Measurements from ENCODE around the gene IFIH1.
A peak's percentile ranks its signal among the peaks of the same experiment; 100 is the strongest.

IFIH1 gene

DNA sequence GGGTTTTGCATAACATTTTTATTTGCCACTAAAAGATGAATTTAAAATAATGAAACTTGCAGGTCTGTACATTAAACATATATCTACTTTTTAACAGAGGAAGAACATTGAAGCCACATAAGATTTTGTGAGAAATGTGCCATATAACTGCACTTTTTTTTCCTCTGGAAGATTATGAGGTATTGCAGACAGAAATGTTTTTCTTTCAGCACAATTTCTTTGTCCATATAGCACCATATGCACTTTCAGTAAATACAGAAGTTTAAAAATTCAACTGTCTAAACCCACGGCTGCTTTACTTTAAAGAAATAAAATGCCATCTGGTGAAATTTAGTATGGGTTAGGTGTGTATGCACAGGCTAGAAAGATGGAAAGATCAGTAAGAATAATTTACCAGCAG, 74.8 kb downstream of the IFIH1 start:
- no peaks in the 10 kb centered on the region for H3K9me3 ChIP-seq (ENCODE audit: insufficient read depth, low read depth, low read length)
- no peak overlapping the region for H2AFZ ChIP-seq (ENCODE audit: insufficient read depth, low read length, poor library complexity)
- no peak overlapping the region for H4K12ac ChIP-seq (ENCODE audit: low read depth, low read length)
- H4K91ac ChIP-seq (ENCODE audit: low read depth, low read length) = no peak overlapping the region
- no peak overlapping the region for H3K9ac ChIP-seq (ENCODE audit: low read length)
- no peak overlapping the region for H3K4ac ChIP-seq (ENCODE audit: low read depth, low read length)
- peaks cover 25% of the 10 kb centered on the region for H3K79me1 ChIP-seq (ENCODE audit: low read length)
- H3K27ac ChIP-seq (ENCODE audit: low read depth, low read length) = peak overlapping the region; percentile 94
- H3K14ac ChIP-seq (ENCODE audit: low read length) = no peak overlapping the region
- H2BK5ac ChIP-seq (ENCODE audit: low read depth, low read length, poor library complexity) = no peak overlapping the region
- H4K8ac ChIP-seq (ENCODE audit: low read depth, low read length) = no peak overlapping the region
- DNase-seq = no peak
- H2BK12ac ChIP-seq (ENCODE audit: low read length) = no peak overlapping the region
- no peak overlapping the region for H3K23ac ChIP-seq (ENCODE audit: low read length)
- H3K18ac ChIP-seq (ENCODE audit: low read length) = no peak overlapping the region
- H3K4me2 ChIP-seq (ENCODE audit: low read length) = no peak overlapping the region
- H3K27me3 ChIP-seq (ENCODE audit: insufficient read depth, low read length) = no peaks in the 10 kb centered on the region
- H3K36me3 ChIP-seq (ENCODE audit: control insufficient read depth in 1 of 2, insufficient read depth in 2 of 2, low read length in 2 of 2) = no peaks in the 10 kb centered on the region
- H3K4me1 ChIP-seq (ENCODE audit: control insufficient read depth in 1 of 2, insufficient read depth in 2 of 2, low read length in 2 of 2) = peaks cover 2 to 10% of the 10 kb centered on the region in 2 experiments
- H2AK5ac ChIP-seq (ENCODE audit: low read length) = no peak overlapping the region
- H2BK120ac ChIP-seq (ENCODE audit: insufficient read depth, low read length, poor library complexity) = no peak overlapping the region
- H3K4me3 ChIP-seq (ENCODE audit: low read depth, low read length) = no peak overlapping the region
- H3K79me2 ChIP-seq (ENCODE audit: control insufficient read depth, insufficient read depth, low read length, poor library complexity) = no peaks in the 10 kb centered on the region
- WGBS (ENCODE audit: extremely low coverage, insufficient coverage, insufficient read length) = no CpG with 5 or more reads among the region's 1 CpG

GRCh38 chr2:162243294-162243693, 75.2 kb downstream of the IFIH1 start, which contains the start of gene FAP:
TSS of gene FAP (minus strand) at chr2:162243445. CDS start at chr2:162243327, 118 bp downstream.
- Histone ChIP-seq H3K4me1 (ENCODE audit: control insufficient read depth in 1 of 2, insufficient read depth in 2 of 2, low read length in 2 of 2) (peaks cover 2 to 10% of the 10 kb centered on the region in 2 experiments), H3K4me3 (ENCODE audit: low read depth, low read length) (no peak within 1 kb of the TSS), H2AFZ (ENCODE audit: insufficient read depth, low read length, poor library complexity) (no peak within 1 kb of the TSS), H3K79me1 (ENCODE audit: low read length) (peaks cover 24% of the 10 kb centered on the region), H3K14ac (ENCODE audit: low read length) (peak within 1 kb of the TSS; percentile 87), H4K91ac (ENCODE audit: low read depth, low read length) (peak within 1 kb of the TSS; percentile 55), H3K27ac (ENCODE audit: low read depth, low read length) (peak within 1 kb of the TSS; percentile 100), H3K18ac (ENCODE audit: low read length) (no peak within 1 kb of the TSS), H2BK5ac (ENCODE audit: low read depth, low read length, poor library complexity) (peak within 1 kb of the TSS; percentile 97), H3K79me2 (ENCODE audit: control insufficient read depth, insufficient read depth, low read length, poor library complexity) (no peaks in the 10 kb centered on the region), H4K8ac (ENCODE audit: low read depth, low read length) (peak within 1 kb of the TSS; percentile 19), H3K4ac (ENCODE audit: low read depth, low read length) (no peak within 1 kb of the TSS), H3K4me2 (ENCODE audit: low read length) (no peak within 1 kb of the TSS), H3K23ac (ENCODE audit: low read length) (no peak within 1 kb of the TSS), H3K36me3 (ENCODE audit: control insufficient read depth in 1 of 2, insufficient read depth in 2 of 2, low read length in 2 of 2) (no peaks in the 10 kb centered on the region), H3K9ac (ENCODE audit: low read length) (no peak within 1 kb of the TSS), H4K12ac (ENCODE audit: low read depth, low read length) (no peak within 1 kb of the TSS), H2BK12ac (ENCODE audit: low read length) (peak within 1 kb of the TSS; percentile 77), H2AK5ac (ENCODE audit: low read length) (no peak within 1 kb of the TSS), H3K9me3 (ENCODE audit: insufficient read depth, low read depth, low read length) (no peaks in the 10 kb centered on the region), H3K27me3 (ENCODE audit: insufficient read depth, low read length) (no peaks in the 10 kb centered on the region), H2BK120ac (ENCODE audit: insufficient read depth, low read length, poor library complexity) (peak within 1 kb of the TSS; percentile 98)
- DNase-seq = no peak
- WGBS (ENCODE audit: extremely low coverage, insufficient coverage, insufficient read length) = no CpG with 5 or more reads among the region's 6 CpGs

- Histone ChIP-seq H2BK5ac (ENCODE audit: low read depth, low read length, poor library complexity) (peak overlapping the region; percentile 80), H4K12ac (ENCODE audit: low read depth, low read length) (no peak overlapping the region), H2BK12ac (ENCODE audit: low read length) (peak overlapping the region; percentile 77), H3K79me2 (ENCODE audit: control insufficient read depth, insufficient read depth, low read length, poor library complexity) (no peaks in the 10 kb centered on the region), H3K9me3 (ENCODE audit: insufficient read depth, low read depth, low read length) (no peaks in the 10 kb centered on the region), H4K91ac (ENCODE audit: low read depth, low read length) (no peak overlapping the region), H2AK5ac (ENCODE audit: low read length) (no peak overlapping the region), H4K8ac (ENCODE audit: low read depth, low read length) (no peak overlapping the region), H3K23ac (ENCODE audit: low read length) (no peak overlapping the region), H3K4me2 (ENCODE audit: low read length) (no peak overlapping the region), H3K27me3 (ENCODE audit: insufficient read depth, low read length) (no peaks in the 10 kb centered on the region), H3K4me1 (ENCODE audit: control insufficient read depth in 1 of 2, insufficient read depth in 2 of 2, low read length in 2 of 2) (peaks cover 2 to 10% of the 10 kb centered on the region in 2 experiments), H3K14ac (ENCODE audit: low read length) (peak overlapping the region; percentile 60), H3K4ac (ENCODE audit: low read depth, low read length) (no peak overlapping the region), H3K18ac (ENCODE audit: low read length) (no peak overlapping the region), H2AFZ (ENCODE audit: insufficient read depth, low read length, poor library complexity) (no peak overlapping the region), H3K9ac (ENCODE audit: low read length) (no peak overlapping the region), H3K79me1 (ENCODE audit: low read length) (peaks cover 22% of the 10 kb centered on the region), H3K27ac (ENCODE audit: low read depth, low read length) (peak overlapping the region; percentile 95), H3K36me3 (ENCODE audit: control insufficient read depth in 1 of 2, insufficient read depth in 2 of 2, low read length in 2 of 2) (no peaks in the 10 kb centered on the region), H3K4me3 (ENCODE audit: low read depth, low read length) (no peak overlapping the region), H2BK120ac (ENCODE audit: insufficient read depth, low read length, poor library complexity) (peak overlapping the region; percentile 98)
- no CpG with 5 or more reads among the region's 5 CpGs for WGBS (ENCODE audit: extremely low coverage, insufficient coverage, insufficient read length)
- peak in 1 of 2 donors; percentile 79 for DNase-seq
These were observed 75.8 kb downstream of the IFIH1 start for GRCh38 chr2:162242586-162243280.

GRCh38 chr2:162241571-162241970, 76.9 kb downstream of the IFIH1 start:
- Histone ChIP-seq H3K23ac (ENCODE audit: low read length) (no peak overlapping the region), H3K79me1 (ENCODE audit: low read length) (peaks cover 23% of the 10 kb centered on the region), H2BK120ac (ENCODE audit: insufficient read depth, low read length, poor library complexity) (no peak overlapping the region), H3K36me3 (ENCODE audit: control insufficient read depth in 1 of 2, insufficient read depth in 2 of 2, low read length in 2 of 2) (no peaks in the 10 kb centered on the region), H2AK5ac (ENCODE audit: low read length) (no peak overlapping the region), H4K12ac (ENCODE audit: low read depth, low read length) (no peak overlapping the region), H2BK5ac (ENCODE audit: low read depth, low read length, poor library complexity) (no peak overlapping the region), H3K4me2 (ENCODE audit: low read length) (no peak overlapping the region), H3K27ac (ENCODE audit: low read depth, low read length) (no peak overlapping the region), H3K18ac (ENCODE audit: low read length) (no peak overlapping the region), H4K91ac (ENCODE audit: low read depth, low read length) (no peak overlapping the region), H3K9ac (ENCODE audit: low read length) (no peak overlapping the region), H3K79me2 (ENCODE audit: control insufficient read depth, insufficient read depth, low read length, poor library complexity) (no peaks in the 10 kb centered on the region), H3K14ac (ENCODE audit: low read length) (no peak overlapping the region), H2BK12ac (ENCODE audit: low read length) (no peak overlapping the region), H3K4ac (ENCODE audit: low read depth, low read length) (no peak overlapping the region), H4K8ac (ENCODE audit: low read depth, low read length) (no peak overlapping the region), H3K9me3 (ENCODE audit: insufficient read depth, low read depth, low read length) (no peaks in the 10 kb centered on the region), H3K4me3 (ENCODE audit: low read depth, low read length) (no peak overlapping the region), H3K27me3 (ENCODE audit: insufficient read depth, low read length) (no peaks in the 10 kb centered on the region), H3K4me1 (ENCODE audit: control insufficient read depth in 1 of 2, insufficient read depth in 2 of 2, low read length in 2 of 2) (peaks cover 2 to 10% of the 10 kb centered on the region in 2 experiments), H2AFZ (ENCODE audit: insufficient read depth, low read length, poor library complexity) (no peak overlapping the region)
- DNase-seq = peak in 1 of 2 donors; percentile 27
- no CpG with 5 or more reads among the region's 1 CpG for WGBS (ENCODE audit: extremely low coverage, insufficient coverage, insufficient read length)

Data from trophoblast cell (in vitro differentiated cells and primary cell).